ENCODE measurements around the gene TMEM120A. TPM values are rescaled to one million over a fixed set of nuclear protein-coding genes. Genes with fewer than 3 reads are reported as not detected.

The TMEM120A gene
- total RNA-seq, 1 donor from 2014 or later: 34.2 TPM

DNA sequence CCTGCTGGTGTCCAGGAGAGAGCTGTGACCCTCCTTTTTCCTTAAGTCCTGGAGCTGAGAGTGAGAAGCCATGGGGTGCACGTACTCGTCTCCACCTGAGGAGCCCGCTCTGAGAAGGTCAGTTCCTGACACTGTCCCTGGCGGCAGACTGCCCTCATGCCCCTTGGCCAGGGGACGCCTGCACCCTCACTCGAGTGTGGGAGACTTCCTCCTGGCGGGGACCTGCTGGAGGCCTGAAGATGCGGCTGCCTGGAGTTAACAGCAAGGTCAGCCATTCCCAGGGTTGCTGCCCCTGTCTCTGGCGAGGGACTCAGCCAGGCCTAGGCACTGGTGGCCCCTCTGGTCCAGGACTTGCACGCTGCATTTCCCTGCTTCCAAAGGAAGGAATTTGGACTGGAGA is 26.4 kb downstream of the TMEM120A start:
- peaks cover 16% of the 10 kb centered on the region for H3K4me1 ChIP-seq (ENCODE audit: insufficient read depth, low read length)
- Mint-ChIP-seq H3K4me1 (ENCODE audit: low read depth, unreplicated experiment) (peaks cover 12% of the 10 kb centered on the region), H3K36me3 (ENCODE audit: low read depth, unreplicated experiment) (peaks cover 25% of the 10 kb centered on the region)

GRCh38 chr7:75967487-75967997 is 26.9 kb downstream of the TMEM120A start:
- Histone ChIP-seq H2AFZ (ENCODE audit: low read depth, low read length) (no peak overlapping the region), H3K4me1 (ENCODE audit: insufficient read depth, low read length) (peaks cover 21% of the 10 kb centered on the region), H4K20me1 (ENCODE audit: insufficient read depth, low read length) (peaks cover 16% of the 10 kb centered on the region), H3K27ac (ENCODE audit: low read depth, low read length) (no peak overlapping the region), H3K4me2 (ENCODE audit: low read length) (no peak overlapping the region), H3K27me3 (ENCODE audit: insufficient read depth, low read length) (no peaks in the 10 kb centered on the region), H3K9ac (ENCODE audit: low read length) (no peak overlapping the region), H3K4me3 (ENCODE audit: insufficient read depth, low read depth, low read length) (no peak overlapping the region), H3K79me2 (ENCODE audit: insufficient read depth, low read length) (no peaks in the 10 kb centered on the region), H3K36me3 (ENCODE audit: insufficient read depth, low read length) (no peaks in the 10 kb centered on the region), H3K9me3 (ENCODE audit: insufficient read depth, low read depth, low read length) (no peaks in the 10 kb centered on the region)
- H3K27ac Mint-ChIP-seq (ENCODE audit: unreplicated experiment): no peak overlapping the region
- FAIRE-seq (no peak), DNase-seq (ENCODE audit: low read depth) (no peak)
- TF ChIP-seq CTCF (IDR thresholded peaks at IDR 0.05; ENCODE audit: insufficient read depth, low read depth, low read length) (no peak), EZH2 (IDR thresholded peaks at IDR 0.05; ENCODE audit: insufficient read depth, low read length) (no peak)
- no peaks in the 10 kb centered on the region for H3K27me3 Mint-ChIP-seq (ENCODE audit: low read depth, unreplicated experiment)
- H3K4me1 Mint-ChIP-seq (ENCODE audit: low read depth, unreplicated experiment): peaks cover 14% of the 10 kb centered on the region
- H3K36me3 Mint-ChIP-seq (ENCODE audit: low read depth, unreplicated experiment): peaks cover 29% of the 10 kb centered on the region
- no peaks in the 10 kb centered on the region for H3K9me3 Mint-ChIP-seq (ENCODE audit: unreplicated experiment)
- H3K4me3 Mint-ChIP-seq (ENCODE audit: unreplicated experiment): no peak overlapping the region

More for the DNA sequence above, 26.4 kb downstream of the TMEM120A start:
- Histone ChIP-seq H3K79me2 (ENCODE audit: insufficient read depth, low read length) (no peaks in the 10 kb centered on the region), H3K27ac (ENCODE audit: low read depth, low read length) (no peak overlapping the region), H3K4me3 (ENCODE audit: insufficient read depth, low read depth, low read length) (no peak overlapping the region), H3K27me3 (ENCODE audit: insufficient read depth, low read length) (no peaks in the 10 kb centered on the region), H3K9me3 (ENCODE audit: insufficient read depth, low read depth, low read length) (no peaks in the 10 kb centered on the region), H4K20me1 (ENCODE audit: insufficient read depth, low read length) (peaks cover 16% of the 10 kb centered on the region), H3K36me3 (ENCODE audit: insufficient read depth, low read length) (no peaks in the 10 kb centered on the region), H3K9ac (ENCODE audit: low read length) (no peak overlapping the region), H3K4me2 (ENCODE audit: low read length) (no peak overlapping the region), H2AFZ (ENCODE audit: low read depth, low read length) (no peak overlapping the region)
- FAIRE-seq (no peak), DNase-seq (ENCODE audit: low read depth) (no peak)
- no peaks in the 10 kb centered on the region for H3K27me3 Mint-ChIP-seq (ENCODE audit: low read depth, unreplicated experiment)
- H3K9me3 Mint-ChIP-seq (ENCODE audit: unreplicated experiment): no peaks in the 10 kb centered on the region
- H3K4me3 Mint-ChIP-seq (ENCODE audit: unreplicated experiment): no peak overlapping the region
- no peak overlapping the region for H3K27ac Mint-ChIP-seq (ENCODE audit: unreplicated experiment)
- TF ChIP-seq CTCF (IDR thresholded peaks at IDR 0.05; ENCODE audit: insufficient read depth, low read depth, low read length) (no peak), EZH2 (IDR thresholded peaks at IDR 0.05; ENCODE audit: insufficient read depth, low read length) (no peak)

GRCh38 chr7:75967055-75967454 is 27.3 kb downstream of the TMEM120A start:
- H3K4me3 ChIP-seq (ENCODE audit: insufficient read depth, low read depth, low read length): no peak overlapping the region
- Mint-ChIP-seq H3K36me3 (ENCODE audit: low read depth, unreplicated experiment) (peaks cover 26% of the 10 kb centered on the region), H3K4me3 (ENCODE audit: unreplicated experiment) (no peak overlapping the region), H3K4me1 (ENCODE audit: low read depth, unreplicated experiment) (peaks cover 14% of the 10 kb centered on the region), H3K27me3 (ENCODE audit: low read depth, unreplicated experiment) (no peaks in the 10 kb centered on the region), H3K27ac (ENCODE audit: unreplicated experiment) (no peak overlapping the region), H3K9me3 (ENCODE audit: unreplicated experiment) (no peaks in the 10 kb centered on the region)
- H2AFZ ChIP-seq (ENCODE audit: low read depth, low read length): no peak overlapping the region
- no peaks in the 10 kb centered on the region for H3K27me3 ChIP-seq (ENCODE audit: insufficient read depth, low read length)
- no peak for DNase-seq (ENCODE audit: low read depth)
- H3K4me1 ChIP-seq (ENCODE audit: insufficient read depth, low read length): peaks cover 26% of the 10 kb centered on the region
- TF ChIP-seq CTCF (IDR thresholded peaks at IDR 0.05; ENCODE audit: insufficient read depth, low read depth, low read length) (no peak), EZH2 (IDR thresholded peaks at IDR 0.05; ENCODE audit: insufficient read depth, low read length) (no peak)
- H3K9me3 ChIP-seq (ENCODE audit: insufficient read depth, low read depth, low read length): no peaks in the 10 kb centered on the region
- H3K79me2 ChIP-seq (ENCODE audit: insufficient read depth, low read length): no peaks in the 10 kb centered on the region
- no peak for FAIRE-seq
- peaks cover 12% of the 10 kb centered on the region for H4K20me1 ChIP-seq (ENCODE audit: insufficient read depth, low read length)
- no peaks in the 10 kb centered on the region for H3K36me3 ChIP-seq (ENCODE audit: insufficient read depth, low read length)
- no peak overlapping the region for H3K9ac ChIP-seq (ENCODE audit: low read length)
- H3K4me2 ChIP-seq (ENCODE audit: low read length): no peak overlapping the region
- no peak overlapping the region for H3K27ac ChIP-seq (ENCODE audit: low read depth, low read length)
